Hypothalamus (tissue), 51 donors: Measurements from ENCODE around the gene TPRN.

Experiments
- DNase-seq, 51 donors: peaks; one replicate each; lab custom pipeline; 2025; lab: John Stamatoyannopoulos, UW

The TPRN gene

GRCh38 chr9:137192448-137192780, 8.1 kb downstream of the TPRN start:
- no peak for DNase-seq

- DNase-seq = peak in 34 of 51 donors; percentile 22 to 84 (median 68)
Measured at GRCh38 chr9:137191691-137192447, 8.7 kb downstream of the TPRN start.

- no peak for DNase-seq
Measured at GRCh38 chr9:137191245-137191644, 9.3 kb downstream of the TPRN start.

GRCh38 chr9:137190315-137190856, 10.2 kb downstream of the TPRN start:
- DNase-seq = no peak

- peak in 1 of 51 donors; percentile 54 for DNase-seq
Measured at GRCh38 chr9:137189297-137190295, 10.9 kb downstream of the TPRN start.

- peak; percentile 64 to 96 (median 88) for DNase-seq
Measured at GRCh38 chr9:137188490-137189296, 11.8 kb downstream of the TPRN start, which contains the start of the genes ANAPC2 and SSNA1. Gene ANAPC2, minus strand, starts transcription at chr9:137188560. Its CDS starts 28 bp downstream, at chr9:137188532. Gene SSNA1, plus strand, starts transcription at chr9:137188676. Its CDS starts 51 bp downstream, at chr9:137188727.

GRCh38 chr9:137188086-137188489, 12.5 kb downstream of the TPRN start:
- DNase-seq = no peak

- no peak for DNase-seq
Measured at GRCh38 chr9:137187386-137187785, 13.2 kb downstream of the TPRN start.

GRCh38 chr9:137186385-137186784, 14.2 kb downstream of the TPRN start:
- no peak for DNase-seq

- DNase-seq = no peak
Measured at GRCh38 chr9:137185921-137186320, 14.6 kb downstream of the TPRN start.

- DNase-seq = no peak
Measured at GRCh38 chr9:137184881-137185660, 15.5 kb downstream of the TPRN start.

GRCh38 chr9:137183980-137184595, 16.5 kb downstream of the TPRN start:
- no peak for DNase-seq

GRCh38 chr9:137182836-137183235, 17.7 kb downstream of the TPRN start:
- DNase-seq = no peak

GRCh38 chr9:137181680-137182079, 18.9 kb downstream of the TPRN start:
- no peak for DNase-seq

GRCh38 chr9:137180491-137180890, 20.1 kb downstream of the TPRN start:
- DNase-seq = no peak

- DNase-seq = no peak
Measured at GRCh38 chr9:137179761-137180160, 20.8 kb downstream of the TPRN start.

- no peak for DNase-seq
Measured at GRCh38 chr9:137178939-137179630, 21.5 kb downstream of the TPRN start.

- no peak for DNase-seq
Measured at GRCh38 chr9:137178201-137178938, 22.2 kb downstream of the TPRN start.
